Measurements from ENCODE around the gene RBP7.

GRCh38 chr1:9996624-9997582 lies at the start of gene RBP7:
- no peak for TF ChIP-seq CTCF (IDR thresholded peaks at IDR 0.05)
- no peak for TF ChIP-seq POLR2A (IDR thresholded peaks at IDR 0.05)

Measured in suprapubic skin (tissue), 3 donors.